HUDEP-2 (cell line): ENCODE measurements around the gene ITGB6.

Experiments used
- DNase-seq, 76 experiments: peaks; one replicate each; lab custom pipeline; 2025; ENCODE audit not compliant: unreplicated experiment in 76 of 76; lab: John Stamatoyannopoulos, UW

Gene ITGB6, protein sequence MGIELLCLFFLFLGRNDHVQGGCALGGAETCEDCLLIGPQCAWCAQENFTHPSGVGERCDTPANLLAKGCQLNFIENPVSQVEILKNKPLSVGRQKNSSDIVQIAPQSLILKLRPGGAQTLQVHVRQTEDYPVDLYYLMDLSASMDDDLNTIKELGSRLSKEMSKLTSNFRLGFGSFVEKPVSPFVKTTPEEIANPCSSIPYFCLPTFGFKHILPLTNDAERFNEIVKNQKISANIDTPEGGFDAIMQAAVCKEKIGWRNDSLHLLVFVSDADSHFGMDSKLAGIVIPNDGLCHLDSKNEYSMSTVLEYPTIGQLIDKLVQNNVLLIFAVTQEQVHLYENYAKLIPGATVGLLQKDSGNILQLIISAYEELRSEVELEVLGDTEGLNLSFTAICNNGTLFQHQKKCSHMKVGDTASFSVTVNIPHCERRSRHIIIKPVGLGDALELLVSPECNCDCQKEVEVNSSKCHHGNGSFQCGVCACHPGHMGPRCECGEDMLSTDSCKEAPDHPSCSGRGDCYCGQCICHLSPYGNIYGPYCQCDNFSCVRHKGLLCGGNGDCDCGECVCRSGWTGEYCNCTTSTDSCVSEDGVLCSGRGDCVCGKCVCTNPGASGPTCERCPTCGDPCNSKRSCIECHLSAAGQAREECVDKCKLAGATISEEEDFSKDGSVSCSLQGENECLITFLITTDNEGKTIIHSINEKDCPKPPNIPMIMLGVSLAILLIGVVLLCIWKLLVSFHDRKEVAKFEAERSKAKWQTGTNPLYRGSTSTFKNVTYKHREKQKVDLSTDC

DNA sequence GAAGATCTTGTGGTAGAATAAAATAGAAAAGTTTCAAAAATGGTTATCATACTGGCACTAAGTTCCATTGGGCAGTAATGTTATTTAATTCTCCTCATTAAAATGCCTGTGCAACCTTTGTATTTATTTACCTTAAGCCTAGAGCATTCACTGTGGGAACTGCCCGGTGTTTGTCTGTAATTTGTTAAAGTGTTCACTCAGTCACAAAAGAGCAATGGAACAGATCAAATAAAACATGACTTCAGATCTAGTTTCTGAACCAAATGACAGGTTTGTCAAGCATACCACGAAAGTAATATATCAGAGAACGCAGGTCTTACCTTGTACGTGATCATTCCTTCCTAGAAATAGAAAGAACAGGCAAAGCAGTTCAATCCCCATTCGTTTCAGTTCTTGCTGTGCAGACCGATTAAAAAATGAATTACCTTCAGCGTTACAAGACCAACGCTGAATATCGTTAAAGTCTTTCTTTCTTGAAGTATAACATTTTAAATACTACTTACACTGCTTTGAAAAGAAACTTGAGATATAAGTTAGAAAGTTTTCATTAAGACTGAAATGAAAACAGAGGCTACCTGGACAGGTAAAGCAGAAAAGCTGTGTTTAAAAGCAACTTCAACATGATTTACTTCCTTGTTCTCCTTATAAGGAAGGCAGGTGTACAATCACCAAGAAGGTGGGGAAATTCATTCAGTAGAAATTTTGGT is at the start of gene ITGB6:
ITGB6 (minus strand) TSS at position 590 of the 707 bp plus-strand sequence; CDS start at position 381, 209 bp downstream.
- DNase-seq = no peak

DNA sequence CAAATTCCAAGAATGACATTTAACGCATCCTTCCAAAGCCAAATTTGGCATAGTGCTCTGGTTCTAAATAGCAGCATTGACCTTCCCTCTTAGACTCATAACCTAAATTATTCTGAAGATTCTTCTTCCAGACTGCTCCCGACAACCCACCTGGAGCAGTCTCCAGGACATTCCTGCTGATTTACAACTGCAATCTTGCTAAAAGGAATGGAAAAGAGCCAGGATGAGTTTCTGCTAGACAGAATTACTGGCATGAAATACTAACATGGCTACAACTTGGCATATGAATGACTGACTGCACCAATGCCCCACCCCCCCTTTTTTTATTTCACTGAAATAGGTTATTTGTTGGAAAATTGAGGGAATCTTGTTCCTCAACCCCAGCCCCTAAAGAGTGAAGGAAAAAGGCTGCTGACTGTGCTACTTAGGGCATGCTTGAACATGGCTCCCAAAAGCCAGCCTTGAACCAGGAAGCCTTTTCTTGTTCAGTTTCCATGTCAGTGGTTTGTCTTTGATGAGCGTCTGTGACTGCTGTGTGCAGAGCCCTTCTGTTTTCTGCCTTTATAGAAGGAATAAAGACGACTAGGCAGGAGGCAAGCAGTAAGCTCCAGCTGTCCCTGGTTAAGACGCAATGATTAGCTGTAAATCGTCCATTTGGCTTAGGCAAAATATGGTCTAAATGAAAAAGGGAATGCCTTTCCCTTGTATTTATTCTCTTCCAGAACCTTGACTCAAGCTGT is 47.4 kb upstream of the ITGB6 start:
- no peak for DNase-seq

DNA sequence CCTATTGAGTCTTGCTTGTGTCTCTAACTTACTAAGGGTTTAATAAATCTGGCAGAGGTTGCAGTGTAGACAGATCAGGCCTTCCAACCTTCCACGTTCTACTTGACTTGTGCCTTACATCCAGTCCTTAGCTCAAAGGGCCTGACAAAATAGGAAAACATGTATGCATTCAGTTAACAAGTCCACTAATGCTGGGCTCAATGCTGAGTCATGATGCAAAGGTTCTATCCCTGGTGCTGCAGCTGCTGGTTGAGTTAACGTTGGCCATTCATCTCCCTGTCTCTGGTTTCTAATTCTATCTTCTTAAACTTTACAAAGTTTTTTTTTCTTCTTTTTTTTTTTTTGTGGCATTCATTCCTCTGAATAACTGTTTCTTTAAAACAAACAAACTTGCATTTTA is 46.3 kb upstream of the ITGB6 start:
- DNase-seq = no peak

DNA sequence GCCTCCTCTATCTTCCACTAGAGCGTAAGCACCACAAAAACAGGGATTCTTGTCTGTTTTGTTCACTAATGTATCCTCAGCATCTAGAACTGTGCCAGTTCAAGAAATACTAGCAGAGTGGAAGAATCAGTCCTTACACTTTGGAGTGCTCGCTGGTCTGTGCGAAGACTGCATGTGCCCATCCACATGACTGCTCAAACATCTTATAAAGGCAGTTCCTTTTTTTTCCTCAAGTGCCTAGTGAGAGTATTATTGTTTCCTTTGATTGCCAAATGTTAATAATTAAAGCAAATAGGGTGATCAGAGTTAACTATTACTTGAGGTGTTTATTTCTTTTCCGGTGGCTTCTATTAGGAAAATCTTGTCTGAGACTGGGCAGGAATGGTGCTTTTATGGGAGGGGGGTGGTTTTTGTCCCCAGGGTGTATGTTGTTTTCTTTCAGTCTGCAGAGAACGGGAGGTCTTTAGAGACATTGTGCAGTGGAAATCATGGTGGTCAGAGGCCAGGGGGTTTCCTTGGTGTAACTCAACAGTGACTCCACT is 45.6 kb upstream of the ITGB6 start:
- DNase-seq = no peak

DNA sequence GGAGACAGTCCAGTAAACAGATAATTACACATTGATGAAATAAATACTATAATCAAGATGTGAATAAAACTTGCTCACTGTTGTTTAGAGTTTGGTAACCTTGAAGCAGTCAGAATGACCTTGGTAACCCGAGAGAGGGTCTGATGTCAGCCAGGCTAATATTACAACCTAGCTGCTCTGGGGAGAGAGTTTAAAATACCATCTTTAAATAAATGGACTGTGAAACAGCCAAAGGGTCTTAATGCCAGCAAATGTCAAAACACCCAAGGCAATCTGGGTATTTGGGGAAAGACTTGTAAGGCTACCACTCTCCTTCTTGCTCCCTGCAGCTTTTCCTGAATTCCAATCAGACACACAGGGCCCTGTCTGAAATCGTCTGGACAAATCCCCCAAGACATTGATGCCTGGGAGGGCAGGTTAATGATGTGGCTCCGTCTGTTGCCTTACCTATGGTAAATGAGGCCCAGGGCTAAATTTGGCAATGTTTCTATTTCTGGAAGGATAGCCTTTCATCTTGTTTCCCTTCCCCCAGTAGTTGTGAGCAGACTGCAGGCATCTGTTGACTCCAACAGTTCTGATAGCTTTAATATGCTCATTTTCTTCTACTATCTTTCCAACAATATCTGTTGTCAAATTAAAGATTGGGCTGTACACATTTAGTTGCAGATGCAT is 43.0 kb upstream of the ITGB6 start:
- DNase-seq = no peak

DNA sequence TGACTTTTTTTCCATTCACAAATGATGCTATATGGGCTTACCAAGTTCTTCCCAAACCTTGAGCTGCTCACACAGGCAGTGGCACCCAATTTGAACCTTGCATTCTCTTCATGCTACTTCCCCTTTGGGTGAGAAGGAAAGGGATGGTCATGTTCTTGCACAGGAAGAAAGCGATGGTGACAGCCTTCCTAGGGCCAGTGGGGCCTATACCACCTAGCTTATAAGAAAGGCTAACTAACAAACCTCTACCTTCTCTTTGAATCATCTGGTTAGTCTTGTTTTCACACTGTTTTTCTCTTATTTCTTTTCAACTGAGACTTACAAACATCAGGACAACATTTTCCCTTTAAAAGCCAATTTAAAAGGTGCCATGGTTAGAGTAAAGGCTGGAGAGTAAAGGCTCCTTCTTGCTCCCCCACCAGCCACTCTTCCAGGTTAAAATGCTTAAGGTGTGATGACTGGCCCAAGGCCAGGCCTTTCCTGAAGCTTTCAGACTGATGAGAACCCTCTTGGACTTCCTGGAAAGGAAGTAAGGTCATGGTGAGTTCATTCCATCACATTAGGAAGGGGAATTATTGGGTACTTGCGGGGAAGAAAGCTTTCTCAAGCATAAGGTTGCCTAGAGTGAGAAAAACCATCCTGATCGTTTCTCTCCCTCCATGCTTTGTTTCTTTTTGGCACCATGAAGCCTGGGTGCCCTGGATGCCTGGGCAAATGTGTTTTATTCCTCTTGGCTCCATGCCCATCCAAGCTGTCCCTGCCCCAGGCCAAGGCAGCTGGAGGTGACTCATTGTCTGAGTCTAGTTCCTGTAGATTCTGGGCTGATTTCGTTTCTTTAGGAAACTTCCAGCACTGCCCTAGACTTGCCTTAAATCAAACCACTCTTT is 41.4 kb upstream of the ITGB6 start:
- DNase-seq = no peak

DNA sequence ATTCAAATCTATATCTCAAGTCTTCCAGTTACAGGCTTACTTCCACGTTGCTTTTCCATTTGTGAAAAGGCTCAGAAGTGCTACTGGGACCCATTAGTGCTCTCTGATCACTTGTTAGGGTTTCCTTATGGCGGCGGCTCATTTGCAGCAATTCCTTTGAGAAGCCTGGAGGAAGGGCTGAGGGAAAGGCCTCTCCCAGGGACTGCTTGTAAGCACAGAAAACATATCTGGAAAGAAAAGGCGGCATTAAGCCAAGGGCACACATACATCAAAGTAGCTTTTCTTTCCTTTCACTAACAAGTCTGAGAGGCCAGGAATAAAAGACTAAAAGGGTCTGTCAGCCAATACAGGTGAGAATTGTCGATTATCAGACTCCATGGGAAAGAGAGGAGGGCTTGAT is 39.4 kb upstream of the ITGB6 start:
- no peak for DNase-seq

DNA sequence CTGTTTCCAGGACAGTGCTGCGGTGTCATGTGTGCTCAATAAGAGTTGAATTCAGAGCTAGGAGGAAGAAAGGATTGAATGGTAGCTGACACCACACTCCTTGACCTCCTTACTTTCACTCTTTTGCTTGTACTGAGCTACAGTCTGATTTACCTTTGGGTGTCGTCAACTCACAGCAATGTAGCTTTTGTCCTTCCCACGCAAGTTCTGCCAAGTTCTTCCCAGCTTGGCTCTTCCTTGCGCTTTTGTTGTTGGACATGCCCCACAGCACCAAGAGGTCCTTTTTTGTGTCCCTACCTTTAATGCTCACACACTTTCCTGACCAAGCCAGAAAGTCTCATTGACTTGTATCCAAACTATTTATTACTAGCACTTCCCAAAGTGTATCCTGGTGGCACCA is 38.3 kb upstream of the ITGB6 start:
- no peak for DNase-seq

DNA sequence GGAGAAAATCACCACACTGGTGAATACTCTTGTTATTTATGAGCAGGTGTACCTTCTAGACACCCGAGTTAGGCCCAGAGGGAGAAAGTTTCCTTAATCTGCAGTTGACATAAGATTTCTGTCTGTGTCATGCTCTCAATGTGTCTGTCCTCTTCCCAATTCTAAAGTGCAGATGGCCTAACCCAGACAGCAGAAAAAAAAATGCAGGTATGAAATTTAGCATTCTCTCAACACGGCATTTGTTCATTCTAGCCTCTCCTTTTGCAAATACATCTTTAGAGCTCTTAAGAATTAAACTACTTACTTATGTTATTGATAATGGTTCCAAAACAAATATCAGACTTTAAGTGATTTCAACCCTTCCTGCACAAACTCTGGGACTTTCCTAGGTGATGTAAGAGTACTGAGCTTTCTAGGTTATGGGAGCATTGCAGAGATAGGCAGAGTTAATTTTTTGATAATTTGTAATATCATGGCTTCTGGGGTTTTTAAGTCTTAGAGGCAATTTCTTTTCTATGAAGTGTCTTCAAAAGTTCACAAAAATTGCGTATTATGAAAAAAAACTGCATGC is 32.9 kb upstream of the ITGB6 start:
- DNase-seq = no peak

DNA sequence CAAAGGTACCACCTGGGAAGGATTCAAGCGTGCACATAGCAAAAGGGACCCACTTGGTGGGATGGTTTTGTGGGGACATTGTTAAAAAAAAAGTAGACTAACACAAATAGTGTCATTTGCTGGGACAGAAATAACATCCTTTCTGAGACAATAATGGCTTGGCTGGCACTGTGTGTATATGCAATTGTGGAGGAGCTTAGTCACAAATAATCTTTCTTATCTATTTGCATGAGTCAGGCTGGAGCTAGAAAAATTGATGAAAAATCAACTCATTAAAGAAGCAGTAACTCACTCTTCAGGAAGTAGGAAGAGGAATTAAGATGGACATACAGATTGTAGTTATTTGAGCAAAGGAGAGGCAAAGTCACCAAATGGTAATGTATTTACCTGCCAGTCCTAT is 29.5 kb upstream of the ITGB6 start:
- no peak for DNase-seq

DNA sequence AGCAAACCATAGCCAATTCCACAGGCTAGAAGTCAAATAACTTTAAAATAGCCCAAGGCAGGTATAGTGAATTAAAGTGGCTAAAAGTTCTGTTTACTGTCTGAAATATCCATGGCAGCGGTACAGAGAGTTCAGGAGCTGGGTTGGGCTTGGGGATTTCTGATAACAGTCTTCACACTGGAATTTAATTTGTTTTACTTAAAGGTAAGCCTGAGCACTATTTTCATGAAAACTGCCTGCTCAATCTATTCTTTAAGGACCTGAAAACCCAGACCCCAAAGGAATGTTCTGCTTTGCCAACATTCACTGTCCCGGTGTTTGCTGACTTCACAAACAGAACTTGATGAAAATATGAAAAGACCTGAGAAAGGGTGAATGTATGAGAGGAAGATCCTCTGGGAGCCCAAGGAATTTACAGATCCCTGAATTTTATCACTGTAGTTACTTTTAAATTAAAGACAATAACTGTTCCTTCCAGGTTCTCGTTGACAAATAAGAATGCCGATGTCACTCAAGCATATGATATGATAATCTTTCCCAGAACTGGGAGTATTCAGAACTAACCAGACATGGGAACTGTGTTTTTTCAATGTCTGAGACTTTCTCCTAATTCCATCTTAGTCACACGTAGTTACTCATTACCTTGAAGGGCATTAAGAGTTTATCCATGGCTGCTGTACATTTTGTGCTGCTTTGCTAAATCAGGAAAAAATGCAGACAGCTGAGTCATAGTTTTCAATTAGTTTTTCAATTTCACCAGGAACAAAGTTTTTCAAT is 28.3 kb upstream of the ITGB6 start:
- no peak for DNase-seq

DNA sequence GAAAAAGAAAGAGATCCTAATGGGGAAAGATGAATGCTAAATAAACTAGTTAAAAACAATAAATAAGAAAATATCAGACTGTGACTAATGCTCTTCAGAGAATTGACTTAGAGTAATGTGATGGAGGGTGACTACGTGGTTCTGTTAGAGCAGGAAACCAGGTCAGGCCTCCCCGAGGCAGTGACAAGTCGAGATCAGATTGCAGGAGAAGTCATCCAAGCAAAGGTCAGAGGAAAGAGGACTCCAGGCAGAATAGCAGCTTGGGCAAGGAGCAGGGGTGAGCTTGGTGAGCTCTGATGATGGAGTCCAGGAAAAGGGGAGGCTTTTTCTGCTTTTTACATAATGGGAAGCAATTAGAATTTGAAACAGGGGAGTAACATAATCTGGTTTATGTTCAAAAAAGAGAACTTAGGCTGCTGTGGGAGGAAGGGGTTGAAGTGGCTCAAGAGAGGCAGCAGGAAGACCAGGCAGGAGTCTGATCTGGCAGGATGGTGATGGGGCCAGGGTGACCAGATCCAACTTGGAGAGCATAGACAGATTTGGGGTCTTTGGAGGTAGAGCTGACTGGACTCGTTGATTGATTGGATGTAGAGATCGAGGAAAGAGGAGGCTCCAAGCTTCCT is 27.3 kb upstream of the ITGB6 start:
- no peak for DNase-seq

DNA sequence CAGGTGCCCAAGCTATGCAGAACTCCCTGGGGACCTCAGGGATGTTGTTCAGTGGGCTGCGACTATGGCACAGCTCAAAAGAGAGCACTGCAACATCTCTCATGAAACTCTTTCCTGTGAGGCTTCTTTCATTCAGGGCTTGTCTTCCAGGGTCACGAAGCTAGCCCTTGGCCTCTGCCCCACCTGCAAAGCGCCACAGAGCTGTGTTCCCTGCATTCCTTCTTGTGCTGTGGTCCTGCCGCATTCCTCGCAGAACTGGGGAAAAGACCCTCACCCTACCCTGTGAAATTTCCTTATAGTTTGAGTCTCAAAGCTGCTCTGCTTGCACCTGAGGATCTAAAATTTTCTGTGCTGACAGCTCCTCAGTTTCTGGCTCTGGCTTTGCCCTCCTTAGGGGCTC is 26.3 kb upstream of the ITGB6 start:
- no peak for DNase-seq

DNA sequence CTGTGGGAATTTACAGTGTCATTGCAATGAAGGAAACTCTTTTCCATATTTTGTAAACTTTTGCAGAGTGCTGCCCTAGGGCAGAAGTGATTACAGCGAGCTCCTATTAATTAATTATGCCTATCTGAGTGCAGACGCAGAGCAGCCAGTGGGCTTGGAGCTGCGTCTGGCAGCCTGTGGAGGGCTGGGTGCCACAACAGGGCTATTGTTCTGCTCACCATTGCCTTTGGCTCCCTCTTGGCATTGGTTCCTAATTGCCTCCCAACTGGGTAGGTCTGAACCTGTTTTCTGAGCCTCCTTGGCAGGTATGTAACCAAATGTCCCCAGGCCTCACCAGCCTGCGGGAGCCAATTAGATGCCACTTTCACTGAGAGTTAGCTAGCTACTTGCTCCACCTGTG is 25.6 kb upstream of the ITGB6 start:
- DNase-seq = no peak

DNA sequence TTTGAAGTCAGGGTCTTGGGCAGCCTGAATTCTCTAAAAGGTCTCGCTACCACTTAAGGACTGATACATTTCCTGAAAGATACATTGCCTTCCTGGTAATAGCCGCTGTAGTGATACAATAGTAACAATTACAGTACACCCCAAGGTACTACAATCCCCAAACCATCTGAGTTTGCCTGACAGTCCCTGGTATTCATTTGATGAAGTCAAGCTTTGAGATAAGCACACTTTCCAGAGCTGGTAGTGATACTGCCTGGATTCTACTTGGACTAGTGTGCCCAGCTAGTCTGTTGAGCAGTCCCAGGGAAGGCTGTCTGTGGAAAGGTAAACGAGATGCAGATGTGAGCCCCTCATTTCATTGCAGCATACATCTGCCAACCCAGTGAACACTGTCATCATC is 24.4 kb upstream of the ITGB6 start:
- DNase-seq = no peak

DNA sequence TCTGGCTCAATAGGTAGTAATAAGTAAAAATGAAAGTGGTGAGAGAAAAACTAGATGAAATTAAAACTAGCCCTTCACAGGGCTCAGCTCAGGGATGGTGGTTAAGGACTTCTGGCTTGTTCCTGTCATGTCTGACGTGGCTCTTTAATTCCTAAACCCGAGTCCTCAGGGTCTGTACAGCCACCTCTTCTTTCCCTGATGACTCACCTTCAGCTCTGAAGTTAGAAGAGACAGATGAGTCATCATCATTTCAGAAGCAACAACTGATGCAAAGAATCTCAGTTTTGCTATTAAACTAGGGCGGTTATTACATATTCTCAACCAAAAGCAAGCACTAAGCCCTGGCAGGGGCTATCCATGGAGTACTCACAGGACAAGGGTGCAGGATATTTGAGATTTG is 24.0 kb upstream of the ITGB6 start:
- DNase-seq = no peak

DNA sequence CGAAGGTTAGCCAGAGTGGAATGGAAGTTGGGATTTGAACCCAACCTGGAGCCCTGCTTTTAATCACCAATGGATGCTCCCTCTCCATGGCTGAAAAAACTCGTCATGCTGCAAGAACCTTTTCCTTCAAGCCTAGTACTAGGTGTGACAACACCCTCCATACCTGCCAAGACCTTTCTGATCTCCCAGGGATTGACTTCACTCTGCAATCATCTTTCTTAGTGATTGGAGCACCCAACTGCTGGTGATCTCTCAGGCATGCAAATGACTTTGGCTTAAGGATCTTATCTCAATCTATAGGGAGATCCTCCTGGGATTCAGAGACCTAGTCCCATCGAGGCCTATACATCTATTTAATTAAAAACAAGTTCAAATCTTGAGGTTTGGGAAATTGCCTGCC is 23.5 kb upstream of the ITGB6 start:
- DNase-seq = no peak
